Activated naive CD4-positive, alpha-beta T cell treated with anti-CD3 and anti-CD28 coated beads for 36 hours (primary cell): ENCODE measurements around the gene HEBP1. TPM values are rescaled to one million over a fixed set of nuclear protein-coding genes. Genes with fewer than 3 reads are reported as not detected.

Source experiments
- CTCF ChIA-PET: fragments of 350-600 bp; sonication (Branson Sonifier 250); formaldehyde crosslinking; loops from one replicate; lab custom pipeline; 2021; ENCODE audit warnings: antibody characterized with exemption; lab: Charles Lee
- DNase-seq: peaks from one replicate; pipeline ENCODE4 v3.0.0-alpha.2; 2020
- H3K27ac Mint-ChIP-seq: one replicate; pipeline ENCODE4 v1.8.0; 2021; ENCODE audit warnings: mild to moderate bottlenecking, mixed read lengths
- H3K27me3 Mint-ChIP-seq: one replicate; pipeline ENCODE4 v1.8.0; 2021; ENCODE audit warnings: low read depth, mixed read lengths
- H3K36me3 Mint-ChIP-seq: one replicate; pipeline ENCODE4 v1.8.0; 2021; ENCODE audit warnings: low read depth, mixed read lengths
- H3K4me1 Mint-ChIP-seq: one replicate; pipeline ENCODE4 v1.8.0; 2021; ENCODE audit warnings: low read depth, mixed read lengths
- H3K4me3 Mint-ChIP-seq: one replicate; pipeline ENCODE4 v1.8.0; 2021; ENCODE audit warnings: mild to moderate bottlenecking, moderate library complexity, mixed read lengths
- H3K9me3 Mint-ChIP-seq: one replicate; pipeline ENCODE4 v1.8.0; 2021; ENCODE audit warnings: mixed read lengths
- intact Hi-C: fragments of 100-400 bp; cut with micrococcal nuclease; formaldehyde crosslinking; loops from one replicate; pipeline ENCODE4 v1.15.1; 2023
- total RNA-seq, 2 experiments: library from RNA; stranded (reverse); gene quantifications; one replicate each; pipeline ENCODE4 v1.2.3, GENCODE V29; 2021

The HEBP1 gene
- total RNA-seq, 2 experiments from 2014 or later: 28.7 to 32.3 TPM

GRCh38 chr12:12960639-12961209, 39.3 kb downstream of the HEBP1 start:
- intact Hi-C loops: no loop called here
- DNase-seq: no peak
- Mint-ChIP-seq H3K36me3 (peaks cover 1% of the 10 kb centered on the region), H3K27ac (no peak overlapping the region), H3K4me3 (no peak overlapping the region), H3K4me1 (peaks cover 2% of the 10 kb centered on the region), H3K9me3 (no peaks in the 10 kb centered on the region), H3K27me3 (no peaks in the 10 kb centered on the region)
- CTCF ChIA-PET: no interaction called here

- no peaks in the 10 kb centered on the region for H3K4me1 Mint-ChIP-seq
- no peaks in the 10 kb centered on the region for H3K27me3 Mint-ChIP-seq
- DNase-seq: no peak
- H3K27ac Mint-ChIP-seq: no peak overlapping the region
- no peaks in the 10 kb centered on the region for H3K9me3 Mint-ChIP-seq
- H3K36me3 Mint-ChIP-seq: peaks cover 1% of the 10 kb centered on the region
- CTCF ChIA-PET: no interaction called here
- no peak overlapping the region for H3K4me3 Mint-ChIP-seq
- intact Hi-C loops: no loop called here
Observed at GRCh38 chr12:12958886-12959285, 41.2 kb downstream of the HEBP1 start.

- CTCF ChIA-PET: interaction anchor here (0.7 kb wide), 1 partner anchor 105 kb away, joined by 3 read pairs; no protein-coding TSS in a partner anchor
- intact Hi-C loops: no loop called here
- peaks cover 1% of the 10 kb centered on the region for H3K36me3 Mint-ChIP-seq
Observed at GRCh38 chr12:12954878-12955625, 45.0 kb downstream of the HEBP1 start.

GRCh38 chr12:12954356-12954755, 45.7 kb downstream of the HEBP1 start:
- no peak overlapping the region for H3K4me3 Mint-ChIP-seq
- H3K27ac Mint-ChIP-seq: no peak overlapping the region
- DNase-seq: no peak
- peaks cover 1% of the 10 kb centered on the region for H3K36me3 Mint-ChIP-seq
- H3K27me3 Mint-ChIP-seq: no peaks in the 10 kb centered on the region
- CTCF ChIA-PET: no interaction called here
- intact Hi-C loops: no loop called here
- H3K9me3 Mint-ChIP-seq: no peaks in the 10 kb centered on the region
- H3K4me1 Mint-ChIP-seq: no peaks in the 10 kb centered on the region

More at GRCh38 chr12:12954878-12955625, 45.0 kb downstream of the HEBP1 start:
- Mint-ChIP-seq H3K27me3 (no peaks in the 10 kb centered on the region), H3K4me1 (no peaks in the 10 kb centered on the region), H3K9me3 (no peaks in the 10 kb centered on the region), H3K4me3 (no peak overlapping the region), H3K27ac (no peak overlapping the region)
- DNase-seq: no peak

DNA sequence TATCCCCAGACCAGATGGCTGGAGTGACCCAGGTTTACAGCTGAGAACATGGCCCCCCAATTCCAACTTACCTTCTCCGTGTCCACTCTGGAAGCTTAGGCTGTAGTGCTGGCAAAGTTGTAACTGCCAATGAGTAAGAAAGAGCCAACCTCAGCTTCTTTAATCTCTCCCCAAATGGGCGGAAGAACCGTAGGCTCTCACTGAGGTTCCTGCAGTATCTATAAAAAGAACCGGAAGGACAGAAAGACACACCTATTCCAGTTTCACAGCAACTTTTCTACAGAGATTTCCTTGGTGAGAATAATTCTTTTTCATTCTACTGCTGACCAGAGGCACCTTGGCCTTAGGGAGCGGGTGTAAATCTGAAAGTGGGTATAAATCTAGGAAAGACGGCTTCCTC, 48.0 kb downstream of the HEBP1 start, which contains the start of gene GPRC5D:
TSS of gene GPRC5D (minus strand) at position 135 of the 400 bp plus-strand sequence. CDS start 1,786 bp downstream, outside the sequence.
- Mint-ChIP-seq H3K4me1 (no peaks in the 10 kb centered on the region), H3K27ac (no peak within 1 kb of the TSS), H3K4me3 (no peak within 1 kb of the TSS), H3K27me3 (no peaks in the 10 kb centered on the region), H3K9me3 (no peaks in the 10 kb centered on the region), H3K36me3 (no peaks in the 10 kb centered on the region)
- no peak for DNase-seq
- intact Hi-C loops: no loop called here
- CTCF ChIA-PET: interaction anchor here (0.5 kb wide), 1 partner anchor 153 kb away, joined by 3 read pairs; no protein-coding TSS in a partner anchor

DNA sequence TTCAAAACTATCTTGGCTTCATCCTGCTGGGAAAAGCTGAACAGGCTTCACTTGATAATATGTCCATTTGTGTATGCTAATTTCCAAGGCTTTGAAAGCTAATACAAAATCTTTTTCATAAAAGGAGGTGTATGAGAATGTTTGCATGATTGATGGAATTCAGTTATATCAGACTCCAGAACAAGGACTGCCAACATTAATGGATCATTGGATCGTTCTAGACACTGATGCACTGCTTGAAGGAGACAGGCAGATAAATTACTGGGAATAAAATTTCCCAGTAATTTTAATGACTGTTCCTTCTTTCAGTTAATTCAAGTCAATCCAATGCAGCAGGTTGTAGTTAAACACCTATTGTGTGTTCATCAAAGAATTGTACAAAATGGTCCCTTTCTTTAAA, 48.6 kb downstream of the HEBP1 start:
- Mint-ChIP-seq H3K4me1 (no peaks in the 10 kb centered on the region), H3K27ac (no peak overlapping the region), H3K36me3 (no peaks in the 10 kb centered on the region), H3K4me3 (no peak overlapping the region), H3K9me3 (no peaks in the 10 kb centered on the region), H3K27me3 (no peaks in the 10 kb centered on the region)
- CTCF ChIA-PET: no interaction called here
- no peak for DNase-seq
- intact Hi-C loops: no loop called here

GRCh38 chr12:12947902-12948301, 52.2 kb downstream of the HEBP1 start:
- no peak for DNase-seq
- Mint-ChIP-seq H3K4me3 (no peak overlapping the region), H3K4me1 (no peaks in the 10 kb centered on the region), H3K27ac (no peak overlapping the region), H3K36me3 (no peaks in the 10 kb centered on the region), H3K9me3 (no peaks in the 10 kb centered on the region), H3K27me3 (no peaks in the 10 kb centered on the region)
- CTCF ChIA-PET: interaction anchor here (0.9 to 1.0 kb wide), 2 partner anchors 10 to 308 kb away, joined by 3 read pairs; no protein-coding TSS in a partner anchor
- intact Hi-C loops: no loop called here

GRCh38 chr12:12946686-12947355, 53.2 kb downstream of the HEBP1 start:
- intact Hi-C loops: no loop called here
- H3K36me3 Mint-ChIP-seq: no peaks in the 10 kb centered on the region
- H3K9me3 Mint-ChIP-seq: no peaks in the 10 kb centered on the region
- no peak overlapping the region for H3K27ac Mint-ChIP-seq
- H3K27me3 Mint-ChIP-seq: no peaks in the 10 kb centered on the region
- H3K4me1 Mint-ChIP-seq: no peaks in the 10 kb centered on the region
- no peak for DNase-seq
- CTCF ChIA-PET: interaction anchor here (0.6 to 0.7 kb wide), 2 partner anchors 265 to 1383 kb away, joined by 4 to 5 read pairs; no protein-coding TSS in a partner anchor
- no peak overlapping the region for H3K4me3 Mint-ChIP-seq

DNA sequence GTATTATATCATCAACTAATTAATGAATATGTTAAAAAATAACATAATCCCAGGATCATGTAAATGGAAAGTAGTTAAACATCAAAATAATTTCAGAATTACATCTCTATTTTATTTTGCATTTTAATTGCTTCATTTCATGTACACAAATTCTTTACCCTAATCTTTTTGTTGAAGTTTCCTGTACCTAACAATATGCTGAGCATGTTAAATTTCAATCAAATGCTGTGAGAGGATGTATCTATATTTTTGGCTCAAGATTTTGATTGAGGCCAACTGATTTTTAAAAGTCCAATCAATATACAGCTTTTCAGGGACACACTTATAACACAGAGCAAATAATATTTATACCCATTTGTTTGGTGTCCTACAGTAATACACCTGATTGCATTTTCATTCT, 54.5 kb downstream of the HEBP1 start:
- H3K9me3 Mint-ChIP-seq: no peaks in the 10 kb centered on the region

DNA sequence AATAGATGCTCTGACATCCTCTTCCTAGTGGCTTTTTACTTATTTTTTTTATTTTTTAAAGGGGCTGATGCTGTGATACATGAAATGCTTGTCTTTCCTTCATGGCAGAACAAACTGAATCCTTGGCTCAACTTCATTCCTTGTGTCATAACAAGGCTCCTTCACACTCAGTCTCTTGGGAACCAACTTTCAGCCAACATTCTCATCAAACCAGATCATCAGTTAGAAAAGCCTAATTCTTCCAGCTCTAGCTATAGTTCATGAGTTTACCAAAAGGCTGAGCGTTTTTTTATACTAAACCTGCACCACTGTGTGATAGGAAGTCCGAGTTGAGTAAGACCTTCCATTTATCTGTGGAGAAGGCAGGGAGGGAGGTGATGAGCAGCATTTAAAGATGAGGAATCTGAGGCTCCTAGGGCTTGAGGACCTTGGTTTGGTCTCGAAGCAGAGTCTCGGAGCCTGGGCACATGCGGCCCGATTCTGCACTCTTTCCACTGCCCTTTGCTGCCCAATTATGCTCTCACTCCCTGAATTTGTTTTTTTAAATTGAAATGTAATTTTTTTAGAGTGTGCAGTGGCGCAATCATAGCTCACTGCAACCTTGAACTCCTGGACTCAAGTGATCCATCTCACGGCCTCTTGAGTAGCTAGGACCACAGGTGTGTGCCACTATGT, 56.3 kb downstream of the HEBP1 start:
- Mint-ChIP-seq H3K27ac (no peak overlapping the region), H3K4me1 (no peaks in the 10 kb centered on the region), H3K27me3 (no peaks in the 10 kb centered on the region), H3K9me3 (no peaks in the 10 kb centered on the region), H3K36me3 (no peaks in the 10 kb centered on the region), H3K4me3 (no peak overlapping the region)
- CTCF ChIA-PET: interaction anchor here (0.5 kb wide), 1 partner anchor 52 kb away, joined by 3 read pairs; the partner anchor contains the start of gene GPRC5A
- DNase-seq: no peak
- intact Hi-C loops: no loop called here

More for the DNA sequence above, 54.5 kb downstream of the HEBP1 start:
- CTCF ChIA-PET: no interaction called here
- Mint-ChIP-seq H3K27ac (no peak overlapping the region), H3K36me3 (no peaks in the 10 kb centered on the region), H3K4me1 (no peaks in the 10 kb centered on the region), H3K27me3 (no peaks in the 10 kb centered on the region), H3K4me3 (no peak overlapping the region)
- intact Hi-C loops: no loop called here
- no peak for DNase-seq

DNA sequence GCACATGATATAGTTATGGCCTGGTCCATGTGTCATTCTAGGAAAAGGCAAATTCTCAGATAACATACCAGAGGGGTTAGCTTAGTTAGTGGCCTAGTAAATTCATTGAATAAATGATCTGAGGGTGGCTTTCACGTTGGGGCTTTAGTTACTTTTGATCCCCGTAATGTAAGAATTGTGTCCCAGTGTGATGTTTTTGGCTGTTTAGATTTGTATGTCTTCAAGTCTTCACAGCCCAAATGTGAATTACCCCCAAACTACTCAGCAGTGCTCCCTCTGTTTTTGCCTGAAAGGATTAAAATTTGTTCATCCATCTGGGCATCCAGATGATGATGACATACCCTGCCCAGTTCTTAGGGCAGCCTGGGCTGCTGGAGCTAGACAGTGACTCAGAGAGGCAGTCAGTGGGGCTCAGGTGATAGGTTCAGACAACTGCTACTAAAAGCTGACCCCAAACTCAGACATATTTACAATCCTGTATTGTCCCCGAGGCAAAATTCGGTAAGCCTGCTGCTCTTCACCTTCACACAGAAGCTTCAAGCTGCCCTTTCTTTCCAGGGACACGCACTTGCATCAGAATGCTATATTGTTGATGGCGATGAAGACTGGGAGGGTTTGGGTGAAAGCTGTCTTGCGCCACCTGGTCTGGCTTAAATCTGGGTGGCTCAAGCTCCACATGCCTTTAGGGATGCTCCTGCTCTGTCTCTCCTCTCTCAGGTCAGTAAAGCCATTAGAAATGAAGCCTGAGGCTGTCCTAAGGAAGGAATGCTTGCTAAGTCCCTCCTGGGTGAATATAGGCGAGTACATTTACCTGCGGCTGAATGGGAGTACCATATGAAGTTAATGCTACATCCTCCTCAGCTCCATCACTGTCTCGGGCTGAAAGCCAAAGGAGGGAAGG, 58.4 kb downstream of the HEBP1 start:
- Mint-ChIP-seq H3K36me3 (no peaks in the 10 kb centered on the region), H3K9me3 (no peaks in the 10 kb centered on the region), H3K4me1 (no peaks in the 10 kb centered on the region), H3K27ac (no peak overlapping the region), H3K4me3 (no peak overlapping the region), H3K27me3 (no peaks in the 10 kb centered on the region)
- intact Hi-C loops: no loop called here
- DNase-seq: no peak
- CTCF ChIA-PET: interaction anchor here (0.5 to 1.5 kb wide), 3 partner anchors 26 to 266 kb away, joined by 3 read pairs; no protein-coding TSS in a partner anchor
